Lower leg skin (tissue), 3 donors: ENCODE data around the gene PLXNA1.

Source experiments
- CTCF ChIP-seq, 3 donors: fragments of 450-650 bp; IDR thresholded peaks; one replicate each; pipeline ENCODE4 v1.5.1; 2016; ENCODE audit warnings: antibody characterized with exemption in 3 of 3, mild to moderate bottlenecking in 3 of 3, moderate library complexity in 2 of 3
- POLR2A ChIP-seq, 2 donors: fragments of 450-650 bp; IDR thresholded peaks; one replicate each; pipeline ENCODE4 v1.6.1; 2016 to 2017; ENCODE audit warnings: antibody characterized with exemption in 2 of 2, mild to moderate bottlenecking in 1 of 2, moderate library complexity in 1 of 2

- TF ChIP-seq CTCF (IDR thresholded peaks at IDR 0.05) (no peak), POLR2A (IDR thresholded peaks at IDR 0.05) (no peak)
Measured at GRCh38 chr3:126987129-126987528, 4.2 kb downstream of the PLXNA1 start.
